ENCODE measurements around the gene KIR3DL2.

KIR3DL2 gene

GRCh38 chr19:54875506-54875905 is 25.3 kb downstream of the KIR3DL2 start:
- no peaks in the 10 kb centered on the region for H3K27me3 ChIP-seq (ENCODE audit: control insufficient read depth in 1 of 2, insufficient read depth in 1 of 2, low read length in 2 of 2)
- no peak overlapping the region for H2BK15ac ChIP-seq (ENCODE audit: low read depth, poor library complexity, severe bottlenecking)
- H2AK5ac ChIP-seq (ENCODE audit: low read length, severe bottlenecking): no peak overlapping the region
- no peak overlapping the region for H3K27ac ChIP-seq (ENCODE audit: low read length, poor library complexity, severe bottlenecking)
- DNase-seq: no peak
- WGBS: 48% methylated on average over 1 of the region's 2 CpGs
- H4K91ac ChIP-seq (ENCODE audit: low read length): no peak overlapping the region
- no peak overlapping the region for H2AFZ ChIP-seq (ENCODE audit: low read depth, low read length)
- H3K18ac ChIP-seq (ENCODE audit: low read depth in 1 of 2, low read length in 2 of 2): no peak overlapping the region
- no peak overlapping the region for H3K9ac ChIP-seq (ENCODE audit: low read length)
- H3K79me1 ChIP-seq (replicated peaks; ENCODE audit: low read length, poor library complexity, severe bottlenecking): no peaks in the 10 kb centered on the region
- no peaks in the 10 kb centered on the region for H3K4me1 ChIP-seq (ENCODE audit: control insufficient read depth, insufficient read depth, low read depth, low read length)
- no peak overlapping the region for H3K14ac ChIP-seq (ENCODE audit: low read length in 2 of 2)
- no peak overlapping the region for H4K8ac ChIP-seq (ENCODE audit: low read length)
- H3K9me3 ChIP-seq (ENCODE audit: control insufficient read depth, low read length): peaks cover 5% of the 10 kb centered on the region
- H3K4me3 ChIP-seq (ENCODE audit: insufficient read depth in 1 of 2, low read depth in 1 of 2, low read length in 2 of 2): no peak overlapping the region
- H3K23ac ChIP-seq (ENCODE audit: low read length in 2 of 2): no peak overlapping the region
- H2BK12ac ChIP-seq (ENCODE audit: low read length in 2 of 2): no peak overlapping the region
- H3K4ac ChIP-seq (ENCODE audit: low read depth in 1 of 2, low read length in 2 of 2): no peak overlapping the region
- no peaks in the 10 kb centered on the region for H3K36me3 ChIP-seq (ENCODE audit: control insufficient read depth in 1 of 2, insufficient read depth in 2 of 2, low read depth in 1 of 2, low read length in 2 of 2)
- H2BK120ac ChIP-seq (ENCODE audit: low read depth, low read length): no peak overlapping the region
- H3K4me2 ChIP-seq (ENCODE audit: low read length, poor library complexity, severe bottlenecking): no peak overlapping the region
- no peak overlapping the region for H2BK5ac ChIP-seq (ENCODE audit: low read depth, low read length, poor library complexity, severe bottlenecking)

- no peak overlapping the region for H3K27ac ChIP-seq (ENCODE audit: low read length, poor library complexity, severe bottlenecking)
- H3K23ac ChIP-seq (ENCODE audit: low read length in 2 of 2): no peak overlapping the region
- H3K36me3 ChIP-seq (ENCODE audit: control insufficient read depth in 1 of 2, insufficient read depth in 2 of 2, low read depth in 1 of 2, low read length in 2 of 2): no peaks in the 10 kb centered on the region
- no peak overlapping the region for H3K4me3 ChIP-seq (ENCODE audit: insufficient read depth in 1 of 2, low read depth in 1 of 2, low read length in 2 of 2)
- no peaks in the 10 kb centered on the region for H3K79me1 ChIP-seq (replicated peaks; ENCODE audit: low read length, poor library complexity, severe bottlenecking)
- no peak overlapping the region for H3K4me2 ChIP-seq (ENCODE audit: low read length, poor library complexity, severe bottlenecking)
- H3K27me3 ChIP-seq (ENCODE audit: control insufficient read depth in 1 of 2, insufficient read depth in 1 of 2, low read length in 2 of 2): no peaks in the 10 kb centered on the region
- H2BK15ac ChIP-seq (ENCODE audit: low read depth, poor library complexity, severe bottlenecking): no peak overlapping the region
- no peak overlapping the region for H4K91ac ChIP-seq (ENCODE audit: low read length)
- H3K4me1 ChIP-seq (ENCODE audit: control insufficient read depth, insufficient read depth, low read depth, low read length): no peaks in the 10 kb centered on the region
- no peak overlapping the region for H2AK5ac ChIP-seq (ENCODE audit: low read length, severe bottlenecking)
- H3K4ac ChIP-seq (ENCODE audit: low read depth in 1 of 2, low read length in 2 of 2): no peak overlapping the region
- H2BK5ac ChIP-seq (ENCODE audit: low read depth, low read length, poor library complexity, severe bottlenecking): no peak overlapping the region
- WGBS: 36% methylated on average over 3 of the region's 3 CpGs
- H2AFZ ChIP-seq (ENCODE audit: low read depth, low read length): no peak overlapping the region
- H3K18ac ChIP-seq (ENCODE audit: low read depth in 1 of 2, low read length in 2 of 2): no peak overlapping the region
- H3K9ac ChIP-seq (ENCODE audit: low read length): no peak overlapping the region
- no peaks in the 10 kb centered on the region for H3K9me3 ChIP-seq (ENCODE audit: control insufficient read depth, low read length)
- no peak overlapping the region for H2BK12ac ChIP-seq (ENCODE audit: low read length in 2 of 2)
- no peak for DNase-seq
- H2BK120ac ChIP-seq (ENCODE audit: low read depth, low read length): no peak overlapping the region
- no peak overlapping the region for H4K8ac ChIP-seq (ENCODE audit: low read length)
- H3K14ac ChIP-seq (ENCODE audit: low read length in 2 of 2): no peak overlapping the region
Observed at GRCh38 chr19:54877471-54877870, 27.2 kb downstream of the KIR3DL2 start.

GRCh38 chr19:54881884-54882283 is 31.6 kb downstream of the KIR3DL2 start:
- no peak for DNase-seq
- H3K79me1 ChIP-seq (replicated peaks; ENCODE audit: low read length, poor library complexity, severe bottlenecking): no peaks in the 10 kb centered on the region
- no peak overlapping the region for H3K4me3 ChIP-seq (ENCODE audit: insufficient read depth in 1 of 2, low read depth in 1 of 2, low read length in 2 of 2)
- no peak overlapping the region for H2AFZ ChIP-seq (ENCODE audit: low read depth, low read length)
- H3K27me3 ChIP-seq (ENCODE audit: control insufficient read depth in 1 of 2, insufficient read depth in 1 of 2, low read length in 2 of 2): no peaks in the 10 kb centered on the region
- H3K9me3 ChIP-seq (ENCODE audit: control insufficient read depth, low read length): no peaks in the 10 kb centered on the region
- no peak overlapping the region for H3K18ac ChIP-seq (ENCODE audit: low read depth in 1 of 2, low read length in 2 of 2)
- H3K14ac ChIP-seq (ENCODE audit: low read length in 2 of 2): no peak overlapping the region
- no peak overlapping the region for H3K27ac ChIP-seq (ENCODE audit: low read length, poor library complexity, severe bottlenecking)
- H3K4me2 ChIP-seq (ENCODE audit: low read length, poor library complexity, severe bottlenecking): no peak overlapping the region
- H3K23ac ChIP-seq (ENCODE audit: low read length in 2 of 2): no peak overlapping the region
- no peak overlapping the region for H3K4ac ChIP-seq (ENCODE audit: low read depth in 1 of 2, low read length in 2 of 2)
- H2BK15ac ChIP-seq (ENCODE audit: low read depth, poor library complexity, severe bottlenecking): no peak overlapping the region
- H3K36me3 ChIP-seq (ENCODE audit: control insufficient read depth in 1 of 2, insufficient read depth in 2 of 2, low read depth in 1 of 2, low read length in 2 of 2): no peaks in the 10 kb centered on the region
- WGBS: 71% methylated on average over 6 of the region's 6 CpGs
- no peak overlapping the region for H4K8ac ChIP-seq (ENCODE audit: low read length)
- H4K91ac ChIP-seq (ENCODE audit: low read length): no peak overlapping the region
- no peaks in the 10 kb centered on the region for H3K4me1 ChIP-seq (ENCODE audit: control insufficient read depth, insufficient read depth, low read depth, low read length)
- no peak overlapping the region for H2BK120ac ChIP-seq (ENCODE audit: low read depth, low read length)
- no peak overlapping the region for H2BK5ac ChIP-seq (ENCODE audit: low read depth, low read length, poor library complexity, severe bottlenecking)
- no peak overlapping the region for H2AK5ac ChIP-seq (ENCODE audit: low read length, severe bottlenecking)
- H2BK12ac ChIP-seq (ENCODE audit: low read length in 2 of 2): no peak overlapping the region
- H3K9ac ChIP-seq (ENCODE audit: low read length): no peak overlapping the region

- H2BK12ac ChIP-seq (ENCODE audit: low read length in 2 of 2): no peak overlapping the region
- H3K4me2 ChIP-seq (ENCODE audit: low read length, poor library complexity, severe bottlenecking): no peak overlapping the region
- H3K18ac ChIP-seq (ENCODE audit: low read depth in 1 of 2, low read length in 2 of 2): no peak overlapping the region
- H2BK15ac ChIP-seq (ENCODE audit: low read depth, poor library complexity, severe bottlenecking): no peak overlapping the region
- no peak overlapping the region for H2AK5ac ChIP-seq (ENCODE audit: low read length, severe bottlenecking)
- H3K27me3 ChIP-seq (ENCODE audit: control insufficient read depth in 1 of 2, insufficient read depth in 1 of 2, low read length in 2 of 2): no peaks in the 10 kb centered on the region
- H3K9me3 ChIP-seq (ENCODE audit: control insufficient read depth, low read length): no peaks in the 10 kb centered on the region
- H2AFZ ChIP-seq (ENCODE audit: low read depth, low read length): no peak overlapping the region
- no peak overlapping the region for H3K27ac ChIP-seq (ENCODE audit: low read length, poor library complexity, severe bottlenecking)
- H2BK5ac ChIP-seq (ENCODE audit: low read depth, low read length, poor library complexity, severe bottlenecking): no peak overlapping the region
- DNase-seq: no peak
- no peak overlapping the region for H4K91ac ChIP-seq (ENCODE audit: low read length)
- no peak overlapping the region for H3K4ac ChIP-seq (ENCODE audit: low read depth in 1 of 2, low read length in 2 of 2)
- WGBS: 78% methylated on average over 7 of the region's 7 CpGs
- no peaks in the 10 kb centered on the region for H3K36me3 ChIP-seq (ENCODE audit: control insufficient read depth in 1 of 2, insufficient read depth in 2 of 2, low read depth in 1 of 2, low read length in 2 of 2)
- no peak overlapping the region for H4K8ac ChIP-seq (ENCODE audit: low read length)
- H3K79me1 ChIP-seq (replicated peaks; ENCODE audit: low read length, poor library complexity, severe bottlenecking): no peaks in the 10 kb centered on the region
- no peak overlapping the region for H2BK120ac ChIP-seq (ENCODE audit: low read depth, low read length)
- no peak overlapping the region for H3K9ac ChIP-seq (ENCODE audit: low read length)
- H3K4me1 ChIP-seq (ENCODE audit: control insufficient read depth, insufficient read depth, low read depth, low read length): no peaks in the 10 kb centered on the region
- no peak overlapping the region for H3K23ac ChIP-seq (ENCODE audit: low read length in 2 of 2)
- no peak overlapping the region for H3K14ac ChIP-seq (ENCODE audit: low read length in 2 of 2)
- no peak overlapping the region for H3K4me3 ChIP-seq (ENCODE audit: insufficient read depth in 1 of 2, low read depth in 1 of 2, low read length in 2 of 2)
Observed at GRCh38 chr19:54882758-54883157, 32.5 kb downstream of the KIR3DL2 start.

All from mesenchymal stem cell (in vitro differentiated cells and primary cell).